GM11168 (cell line): ENCODE results near the gene GPRC5C.

Experiments used
- in situ Hi-C: fragments of 300-500 bp; cut with MboI; formaldehyde crosslinking; loops from one replicate; pipeline ENCODE4 v1.12.0; 2022; ENCODE audit warnings: low sequenced_read_pairs; ENCODE audit not compliant: unreplicated experiment

The GPRC5C gene

DNA sequence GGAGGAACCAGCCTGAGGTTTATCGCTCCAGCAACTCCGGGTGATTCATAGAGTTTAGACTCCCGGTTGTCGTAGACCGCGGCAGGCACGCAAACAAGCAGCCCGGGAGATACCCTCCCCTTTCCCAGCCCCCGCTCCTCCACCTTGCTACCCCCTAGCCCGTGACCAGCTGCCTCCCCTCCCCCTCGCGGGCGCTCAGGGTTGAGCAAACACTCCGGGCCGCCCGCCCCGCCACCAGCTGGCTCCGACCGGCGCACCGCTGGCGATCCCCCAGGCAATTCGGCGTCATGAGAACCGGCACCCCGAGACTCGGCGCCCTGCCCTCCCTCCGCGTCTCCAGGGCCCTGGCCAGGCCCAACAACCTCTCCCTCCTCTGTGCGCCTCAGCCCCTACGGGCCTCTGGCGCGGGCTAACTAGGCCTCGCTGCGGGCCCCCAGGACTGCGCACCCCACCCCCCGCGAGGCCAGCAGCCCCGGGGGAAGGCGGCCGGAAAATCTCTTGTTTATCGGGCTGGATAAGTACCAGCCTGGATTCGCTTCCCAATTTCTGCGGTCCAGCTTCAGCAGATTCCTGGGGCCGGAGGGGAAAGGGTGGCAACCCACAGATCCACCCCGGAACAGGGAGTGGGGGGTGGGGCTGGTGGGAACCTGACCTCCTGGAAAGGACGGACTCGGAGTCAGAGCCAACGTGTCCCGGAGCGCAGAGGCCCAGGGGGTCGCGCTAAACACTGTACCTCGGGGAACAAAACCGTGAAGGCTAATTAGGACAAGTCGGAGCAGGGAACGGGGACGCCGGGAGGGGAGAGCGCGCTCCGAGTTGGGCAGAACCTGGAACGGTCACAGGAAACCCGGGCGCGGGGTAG, 951 bp upstream of the GPRC5C start:
- in situ Hi-C loops = no loop called here

DNA sequence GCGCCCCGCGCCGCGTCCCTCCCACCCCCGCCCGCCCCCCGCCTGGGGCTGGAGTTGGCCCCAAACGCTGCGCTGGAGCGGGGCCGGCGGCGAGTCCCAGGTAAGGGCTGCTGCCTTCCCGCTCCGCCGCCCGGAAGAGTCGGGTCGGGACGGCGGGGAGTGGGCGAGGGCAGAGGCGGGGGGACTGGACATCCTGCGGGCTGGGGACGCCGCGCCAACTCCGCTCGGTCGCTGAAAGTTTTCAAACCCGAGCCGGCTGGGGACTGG, 469 bp downstream of the GPRC5C start:
- in situ Hi-C loops = no loop called here

DNA sequence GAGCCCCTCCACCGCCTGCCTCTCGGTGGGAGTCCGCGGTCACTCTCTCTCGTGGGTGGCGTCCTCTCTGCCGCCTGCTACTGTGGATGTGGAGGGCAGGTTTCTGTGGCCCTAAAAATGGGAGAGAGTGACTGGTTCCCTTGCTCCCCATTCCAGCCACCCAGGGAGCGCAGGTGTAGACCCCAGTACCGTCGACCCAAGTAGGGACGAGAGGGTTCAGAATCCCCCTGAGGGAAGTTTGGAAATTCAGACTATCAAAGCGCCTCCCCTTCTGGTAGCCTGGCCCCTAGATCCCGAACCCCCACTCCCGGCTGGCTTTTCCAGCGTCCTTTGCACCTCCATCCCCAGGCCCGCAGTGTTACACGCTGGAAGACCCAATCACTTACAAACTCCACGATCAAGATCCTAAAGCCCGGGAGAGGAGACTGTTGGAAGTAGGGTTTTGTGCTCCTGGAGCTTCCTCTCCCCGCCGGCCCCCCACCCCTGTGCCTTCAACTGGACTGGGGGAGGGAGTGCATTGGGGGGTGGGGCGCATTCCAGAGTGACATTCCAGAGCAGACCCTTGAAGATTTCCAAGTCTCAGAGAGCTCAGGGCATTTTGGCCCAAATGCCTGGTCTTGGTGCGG, 991 bp downstream of the GPRC5C start:
- in situ Hi-C loops = no loop called here

DNA sequence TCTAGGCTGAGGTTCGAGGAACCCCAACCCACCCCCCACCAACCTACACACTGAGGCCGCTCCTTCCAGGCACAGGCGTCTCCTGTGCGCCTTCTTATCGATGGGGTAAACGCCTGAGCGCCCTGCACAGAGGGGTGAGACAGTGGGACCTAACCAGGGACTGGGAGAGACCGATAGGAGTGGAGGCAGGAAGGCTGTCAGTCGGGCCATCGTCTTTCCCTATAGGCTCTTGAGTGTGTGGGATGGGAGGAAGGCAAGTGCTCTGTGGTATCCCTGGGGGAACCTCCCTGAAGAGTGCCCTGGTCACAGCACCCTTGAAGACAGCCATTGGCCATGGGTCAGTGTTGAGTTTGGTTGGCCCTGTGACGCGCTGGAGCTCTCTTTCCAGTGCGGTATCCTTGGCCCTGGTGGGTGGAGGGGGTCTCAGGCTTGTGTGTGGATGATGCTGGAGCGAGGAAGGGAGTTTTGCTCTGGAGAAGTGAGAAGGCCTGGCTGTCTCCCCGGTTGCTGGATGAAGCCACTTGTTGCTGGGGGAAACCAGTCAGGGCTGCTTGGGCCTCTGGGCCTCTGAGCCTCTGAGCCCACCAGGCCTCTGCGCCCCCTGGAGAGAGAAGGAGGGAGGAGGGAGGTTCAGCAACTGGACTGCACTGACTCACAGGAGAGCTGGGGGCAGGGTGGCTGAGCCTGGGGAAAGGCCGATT, 1.7 kb downstream of the GPRC5C start:
- in situ Hi-C loops = no loop called here

DNA sequence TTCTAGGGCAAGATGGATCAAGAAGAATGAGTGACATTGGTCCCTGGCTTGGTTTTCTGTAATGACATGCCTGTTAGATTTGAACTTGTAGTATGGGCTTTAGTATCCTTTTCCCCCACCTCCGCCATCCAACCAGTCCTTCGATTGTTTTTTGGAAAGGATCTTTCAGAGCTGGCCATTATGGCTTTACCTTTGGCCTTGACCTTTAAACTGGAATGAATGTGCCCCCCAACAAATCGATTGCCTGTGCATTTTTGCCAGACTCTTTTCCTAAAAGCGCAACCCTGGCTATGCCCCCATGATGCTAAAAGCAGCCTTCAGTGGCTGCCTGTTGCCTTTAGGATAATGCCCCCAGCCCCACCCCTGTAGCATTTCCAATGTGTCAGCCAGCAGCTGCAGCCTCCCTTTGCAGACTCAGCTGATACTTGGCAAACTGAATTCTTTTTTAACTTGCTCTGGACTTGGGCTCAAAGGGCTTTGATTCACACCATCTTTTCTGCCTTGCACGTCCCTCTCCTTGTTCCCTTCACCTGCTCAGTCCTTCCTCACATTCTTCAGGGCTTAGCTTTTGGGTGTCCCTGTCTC, 4.0 kb downstream of the GPRC5C start:
- in situ Hi-C loops = no loop called here

DNA sequence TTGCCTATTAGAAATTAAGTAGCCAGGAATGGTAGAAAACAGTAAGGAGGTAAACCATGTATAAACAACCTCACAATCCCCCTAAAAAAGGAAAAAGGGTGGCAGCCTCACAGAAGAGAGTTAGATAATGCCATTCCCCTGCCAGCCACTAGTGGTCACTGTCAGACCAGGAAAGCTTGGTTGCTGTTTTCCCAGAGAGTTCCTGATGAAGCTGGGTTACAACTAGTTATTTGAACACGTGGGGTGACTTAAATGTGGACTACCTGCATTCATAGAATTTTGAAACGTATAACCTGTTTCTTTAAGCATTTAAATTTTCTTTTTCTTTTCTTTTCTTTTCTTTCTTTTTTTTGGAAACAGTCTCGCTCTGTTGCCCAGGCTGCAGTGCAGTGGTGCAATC, 5.8 kb downstream of the GPRC5C start:
- in situ Hi-C loops = no loop called here

DNA sequence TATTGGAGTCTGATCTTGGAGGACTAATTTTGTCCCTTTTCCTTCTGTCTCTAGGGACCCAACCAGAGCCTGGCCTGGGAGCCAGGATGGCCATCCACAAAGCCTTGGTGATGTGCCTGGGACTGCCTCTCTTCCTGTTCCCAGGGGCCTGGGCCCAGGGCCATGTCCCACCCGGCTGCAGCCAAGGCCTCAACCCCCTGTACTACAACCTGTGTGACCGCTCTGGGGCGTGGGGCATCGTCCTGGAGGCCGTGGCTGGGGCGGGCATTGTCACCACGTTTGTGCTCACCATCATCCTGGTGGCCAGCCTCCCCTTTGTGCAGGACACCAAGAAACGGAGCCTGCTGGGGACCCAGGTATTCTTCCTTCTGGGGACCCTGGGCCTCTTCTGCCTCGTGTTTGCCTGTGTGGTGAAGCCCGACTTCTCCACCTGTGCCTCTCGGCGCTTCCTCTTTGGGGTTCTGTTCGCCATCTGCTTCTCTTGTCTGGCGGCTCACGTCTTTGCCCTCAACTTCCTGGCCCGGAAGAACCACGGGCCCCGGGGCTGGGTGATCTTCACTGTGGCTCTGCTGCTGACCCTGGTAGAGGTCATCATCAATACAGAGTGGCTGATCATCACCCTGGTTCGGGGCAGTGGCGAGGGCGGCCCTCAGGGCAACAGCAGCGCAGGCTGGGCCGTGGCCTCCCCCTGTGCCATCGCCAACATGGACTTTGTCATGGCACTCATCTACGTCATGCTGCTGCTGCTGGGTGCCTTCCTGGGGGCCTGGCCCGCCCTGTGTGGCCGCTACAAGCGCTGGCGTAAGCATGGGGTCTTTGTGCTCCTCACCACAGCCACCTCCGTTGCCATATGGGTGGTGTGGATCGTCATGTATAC, 8.0 kb downstream of the GPRC5C start:
- in situ Hi-C loops = no loop called here

DNA sequence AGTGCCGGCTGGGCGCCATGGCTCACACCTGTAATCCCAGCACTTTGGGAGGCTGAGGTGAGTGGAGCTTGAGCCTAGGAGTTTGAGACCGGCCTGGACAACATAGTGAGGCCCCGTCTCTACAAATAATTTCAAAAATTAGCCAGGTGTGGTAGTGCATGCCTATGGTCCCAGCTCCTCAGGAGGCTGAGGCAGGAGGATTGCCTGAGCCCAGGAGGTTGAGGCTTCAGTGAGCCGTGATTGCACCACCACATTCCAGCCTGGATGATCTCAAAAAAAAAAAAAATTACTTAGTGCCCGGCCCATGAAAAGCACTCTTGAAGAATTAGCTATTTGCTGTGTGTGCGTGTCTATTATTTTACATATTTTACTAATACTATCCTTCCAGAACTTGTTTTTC, 9.6 kb downstream of the GPRC5C start:
- in situ Hi-C loops = no loop called here

DNA sequence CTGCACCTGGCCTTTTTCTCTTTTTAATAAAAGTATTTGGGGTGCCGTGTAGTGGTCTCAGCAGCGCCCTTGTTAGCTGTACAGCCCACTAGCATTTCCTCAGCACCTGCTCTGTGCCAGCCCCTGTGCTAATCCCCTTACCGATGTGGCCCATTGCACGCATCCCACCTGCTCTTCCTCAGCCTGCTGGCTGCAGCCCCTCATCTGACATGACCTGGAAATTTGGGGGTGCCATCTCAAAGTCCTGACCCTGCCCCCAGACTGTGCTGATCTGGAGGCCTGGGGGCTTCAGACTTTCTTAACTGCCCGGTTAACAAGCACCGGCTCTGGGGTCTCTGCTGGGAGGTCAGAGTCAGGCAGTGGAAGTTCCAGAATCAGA, 10.4 kb downstream of the GPRC5C start:
- in situ Hi-C loops = no loop called here

DNA sequence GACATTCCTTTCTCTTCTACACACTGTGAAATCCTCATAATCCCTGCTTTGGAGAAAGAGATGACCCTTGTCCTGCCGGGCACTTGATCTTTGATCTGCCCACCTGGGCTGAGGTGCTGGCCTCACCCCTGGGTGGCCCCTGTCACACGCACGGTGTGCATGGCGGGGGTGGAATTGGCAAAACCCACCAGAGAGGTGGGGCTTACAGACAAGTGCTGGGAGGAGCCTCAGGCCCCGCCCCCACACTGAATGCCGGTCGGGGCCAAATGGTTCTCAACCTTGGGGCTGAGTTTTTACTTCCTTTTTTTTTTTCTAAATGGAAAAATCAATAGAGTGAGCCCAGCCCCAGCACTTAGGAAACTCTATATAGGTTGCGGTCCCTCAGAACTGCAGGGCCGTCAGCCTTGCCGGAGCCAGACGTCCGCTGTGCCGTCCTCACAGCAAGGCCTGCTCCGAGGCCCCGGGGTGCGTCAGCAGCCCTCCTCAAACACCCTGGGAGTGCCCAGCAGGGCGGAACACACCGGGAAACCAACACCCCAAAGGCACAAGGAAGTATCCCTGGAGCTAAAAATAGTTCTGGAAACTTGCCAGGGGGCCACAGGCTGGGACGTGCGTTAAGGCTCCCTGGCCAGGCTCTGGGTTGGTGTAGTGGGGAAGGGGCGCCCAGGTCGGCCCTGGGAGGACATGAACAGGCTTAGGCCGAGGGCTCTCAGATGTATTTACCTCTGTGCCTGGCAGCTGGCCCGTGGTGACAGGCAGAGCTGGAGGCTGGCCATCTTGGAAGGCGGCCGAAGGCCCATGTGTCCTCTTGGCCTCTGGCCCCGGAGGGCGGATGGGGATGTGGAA, 11.0 kb downstream of the GPRC5C start:
- in situ Hi-C loops = no loop called here

DNA sequence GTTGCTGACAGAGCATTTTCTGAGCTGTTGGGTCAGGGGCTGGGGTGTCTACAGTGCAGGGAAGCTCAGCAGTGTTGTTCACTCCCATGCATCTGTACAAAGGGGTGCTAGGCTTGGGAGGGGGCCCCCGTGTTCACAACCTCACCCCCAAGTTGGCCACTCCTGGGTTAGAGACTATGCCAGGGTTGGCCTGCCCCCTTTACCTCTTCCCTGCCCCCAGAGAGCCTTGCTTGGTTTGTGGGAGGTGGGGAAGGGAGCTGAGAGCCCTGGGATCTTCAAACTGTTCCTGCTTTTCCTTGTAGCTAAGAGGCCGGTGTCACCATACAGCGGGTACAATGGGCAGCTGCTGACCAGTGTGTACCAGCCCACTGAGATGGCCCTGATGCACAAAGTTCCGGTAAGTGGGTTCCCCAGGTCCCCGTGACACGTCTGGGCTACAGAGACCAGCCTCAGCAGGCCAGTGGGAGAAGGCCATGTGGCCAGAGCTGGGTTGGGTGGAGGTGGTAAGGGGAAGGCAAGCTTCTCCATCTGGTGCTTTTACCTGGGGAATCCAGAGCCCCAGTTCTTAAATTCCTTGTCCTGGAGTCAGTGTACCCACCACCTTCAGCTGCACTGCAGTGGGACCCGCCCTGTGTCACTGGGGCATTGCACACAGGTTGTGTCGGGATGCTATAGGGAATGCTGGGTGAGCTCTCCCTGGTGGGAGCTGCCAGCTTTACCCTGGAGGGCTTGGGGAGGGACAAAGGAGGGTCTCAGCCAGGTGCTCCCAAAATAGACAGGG, 11.8 kb downstream of the GPRC5C start:
- in situ Hi-C loops = no loop called here

DNA sequence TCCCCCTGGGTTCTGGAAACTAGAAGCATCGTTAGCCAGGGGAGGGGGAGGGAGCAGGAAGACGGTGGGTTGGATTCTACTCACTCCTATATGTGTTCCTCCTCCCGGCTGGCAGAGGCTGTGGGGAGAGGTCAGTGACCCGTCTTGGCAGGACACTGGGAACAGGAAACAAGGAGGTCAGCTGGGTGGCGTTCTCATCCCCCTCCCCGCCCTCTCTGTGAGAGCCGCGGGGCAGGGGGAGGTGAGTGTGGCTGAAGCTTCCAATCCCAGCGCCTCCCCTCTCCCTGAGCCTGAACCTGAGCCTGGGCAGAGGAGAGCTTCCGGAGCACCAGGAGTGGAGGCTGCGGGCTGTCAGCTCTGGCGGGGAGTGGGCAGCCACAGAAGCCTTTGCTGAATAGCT, 12.5 kb downstream of the GPRC5C start:
- in situ Hi-C loops = no loop called here

DNA sequence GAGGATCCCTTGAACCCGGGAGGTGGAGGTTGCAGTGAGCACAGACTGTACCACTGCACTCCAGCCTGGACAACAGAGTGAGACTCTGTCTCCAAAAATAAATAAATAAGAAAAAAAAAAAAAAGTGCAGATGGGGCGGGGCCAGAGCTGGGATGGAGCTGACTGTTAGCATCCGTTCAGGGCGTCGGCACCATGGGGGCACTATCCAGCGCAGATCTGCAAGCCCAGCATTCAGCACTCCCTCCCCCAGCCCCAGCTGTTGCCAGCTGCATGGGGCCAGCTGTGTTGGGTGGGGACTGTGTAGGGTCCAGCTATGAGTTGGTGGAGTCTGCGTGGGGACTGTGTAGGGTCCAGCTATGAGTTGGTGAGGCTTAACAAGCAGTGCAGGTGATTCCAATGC, 13.3 kb downstream of the GPRC5C start:
- in situ Hi-C loops = no loop called here

DNA sequence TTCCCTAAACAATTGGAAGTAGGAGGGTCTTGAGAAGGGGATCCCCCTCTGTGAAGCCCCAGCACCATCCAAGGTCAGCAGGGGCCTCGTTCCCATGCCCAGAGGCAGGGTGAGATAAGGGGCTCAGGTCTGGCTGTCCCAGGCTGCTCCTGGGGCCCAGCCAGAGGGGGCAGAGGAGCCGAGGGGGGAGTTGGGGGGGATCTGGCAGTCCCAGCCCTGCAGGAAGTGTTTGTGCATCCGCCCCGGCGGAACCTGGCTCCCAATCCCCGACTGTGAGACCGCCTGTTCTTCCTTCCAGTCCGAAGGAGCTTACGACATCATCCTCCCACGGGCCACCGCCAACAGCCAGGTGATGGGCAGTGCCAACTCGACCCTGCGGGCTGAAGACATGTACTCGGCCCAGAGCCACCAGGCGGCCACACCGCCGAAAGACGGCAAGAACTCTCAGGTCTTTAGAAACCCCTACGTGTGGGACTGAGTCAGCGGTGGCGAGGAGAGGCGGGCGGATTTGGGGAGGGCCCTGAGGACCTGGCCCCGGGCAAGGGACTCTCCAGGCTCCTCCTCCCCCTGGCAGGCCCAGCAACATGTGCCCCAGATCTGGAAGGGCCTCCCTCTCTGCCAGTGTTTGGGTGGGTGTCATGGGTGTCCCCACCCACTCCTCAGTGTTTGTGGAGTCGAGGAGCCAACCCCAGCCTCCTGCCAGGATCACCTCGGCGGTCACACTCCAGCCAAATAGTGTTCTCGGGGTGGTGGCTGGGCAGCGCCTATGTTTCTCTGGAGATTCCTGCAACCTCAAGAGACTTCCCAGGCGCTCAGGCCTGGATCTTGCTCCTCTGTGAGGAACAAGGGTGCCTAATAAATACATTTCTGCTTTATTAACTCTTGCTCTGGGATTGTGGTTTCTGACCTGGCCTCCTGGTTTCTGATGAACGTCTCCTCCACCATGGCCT, 14.9 kb downstream of the GPRC5C start:
- in situ Hi-C loops = no loop called here

DNA sequence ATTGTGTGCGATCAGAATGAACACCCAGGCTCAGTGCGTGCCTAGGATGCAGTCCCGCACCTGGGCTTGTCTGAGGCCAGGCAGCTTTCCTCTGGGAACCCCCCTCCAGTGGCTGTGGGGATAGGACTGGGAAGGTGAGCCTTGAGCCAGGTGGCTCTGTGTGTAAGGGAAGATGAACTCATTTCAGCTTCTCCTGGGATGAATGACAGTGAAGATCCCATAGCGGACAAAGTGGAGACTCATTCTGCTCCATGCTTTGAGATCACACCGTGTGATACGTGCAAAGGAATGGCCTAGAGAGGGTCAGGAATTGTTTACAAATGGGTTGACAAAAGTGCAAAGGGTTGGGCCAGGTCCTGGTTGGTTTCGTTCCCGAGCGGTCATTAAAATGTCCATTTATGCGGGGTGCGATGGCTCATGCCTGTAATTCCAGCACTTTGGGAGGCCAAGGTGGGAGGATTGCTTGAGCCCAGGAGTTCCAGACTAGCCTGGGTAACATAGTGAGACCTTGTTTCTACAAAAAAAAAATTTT, 15.8 kb downstream of the GPRC5C start:
- in situ Hi-C loops = no loop called here

DNA sequence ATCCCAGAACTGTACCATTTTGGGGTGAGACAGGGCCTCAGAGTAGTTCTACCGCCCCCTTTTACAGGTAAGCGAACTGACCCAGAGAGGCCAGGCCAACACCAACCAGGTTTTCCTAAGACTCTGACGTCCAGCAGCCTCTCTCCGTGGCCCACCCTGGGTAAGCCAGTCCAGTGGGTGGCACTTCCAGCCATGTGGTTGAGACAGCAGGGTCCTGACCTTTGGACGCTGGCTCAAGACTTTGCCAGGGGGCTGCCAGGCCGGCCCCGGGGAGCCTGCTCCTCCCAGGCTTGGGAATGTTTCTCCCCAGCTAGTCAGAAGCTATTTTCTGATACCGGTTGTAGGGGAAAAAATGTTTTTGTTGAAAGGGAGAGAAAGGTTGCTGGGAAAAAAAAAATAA, 16.9 kb downstream of the GPRC5C start:
- in situ Hi-C loops = no loop called here

DNA sequence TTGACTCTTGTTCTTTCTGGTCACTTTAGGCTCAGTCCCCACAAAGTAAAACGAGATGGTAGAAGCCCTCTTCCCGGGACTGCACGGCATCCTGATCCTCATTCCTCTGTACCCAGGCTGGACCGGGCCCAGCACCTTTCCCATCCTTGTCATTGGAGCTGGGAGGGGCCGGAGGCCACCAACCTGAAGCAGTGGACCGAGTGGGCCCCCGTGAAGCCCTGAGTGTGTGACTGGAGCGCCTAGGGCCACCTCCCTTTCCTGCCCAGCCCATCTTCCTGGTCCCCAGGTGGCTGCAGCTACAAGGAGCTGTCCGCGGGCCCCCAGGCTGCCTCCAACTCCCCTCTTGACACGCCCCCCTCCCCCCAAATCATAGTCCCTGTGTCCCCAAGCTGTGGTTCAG, 17.4 kb downstream of the GPRC5C start:
- in situ Hi-C loops = no loop called here
